Uterus (tissue), 2 donors: ENCODE data around the gene ALAS1.

Experiments
- POLR2A ChIP-seq, 2 donors: fragments of 450-650 bp; IDR thresholded peaks; one replicate each; pipeline ENCODE4 v1.6.1; 2016; ENCODE audit warnings: antibody characterized with exemption in 2 of 2, mild to moderate bottlenecking in 1 of 2, moderate library complexity in 1 of 2
- TF ChIP-seq, protein P1 (sequence below), 4 experiments: fragments of 200-600 bp in 2 of 4; fragments of 450-650 bp in 2 of 4; sonication (generic) in 2 of 4; IDR thresholded peaks; one replicate each; pipeline ENCODE4 v1.5.1; 2016 to 2019; ENCODE audit warnings: antibody characterized with exemption in 4 of 4, mild to moderate bottlenecking in 2 of 4, moderate library complexity in 1 of 4

DNA sequence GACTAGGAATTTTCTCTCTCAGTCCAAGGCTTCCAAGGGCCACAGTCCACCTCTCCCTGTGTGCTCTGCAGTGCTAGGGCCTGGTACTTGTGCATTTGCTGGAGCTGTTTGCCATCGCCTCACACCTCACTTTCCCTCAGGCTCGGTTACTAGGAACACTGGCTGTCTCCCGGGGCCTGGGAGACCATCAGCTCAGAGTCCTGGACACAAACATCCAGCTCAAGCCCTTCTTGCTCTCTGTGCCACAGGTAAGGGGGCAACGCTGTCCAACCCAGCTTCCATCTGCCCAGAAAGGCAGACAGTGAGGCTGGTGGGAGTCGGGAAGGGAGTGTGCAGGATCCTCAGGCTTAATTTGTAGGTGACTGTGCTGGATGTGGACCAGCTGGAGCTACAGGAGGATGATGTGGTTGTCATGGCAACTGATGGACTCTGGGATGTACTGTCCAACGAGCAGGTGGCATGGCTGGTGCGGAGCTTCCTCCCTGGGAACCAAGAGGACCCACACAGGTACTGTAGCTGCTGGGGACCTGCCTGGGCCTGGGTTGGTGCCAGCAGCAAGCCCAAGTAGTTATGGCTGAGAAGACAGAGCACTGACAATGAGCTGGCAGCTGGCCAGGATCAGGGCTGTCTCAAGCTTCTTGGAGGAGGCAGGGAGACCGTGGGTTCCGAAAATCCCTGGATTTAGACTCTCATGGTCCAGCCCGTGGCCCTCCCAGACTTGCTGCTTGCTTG lies 51.0 kb downstream of the ALAS1 start:
- TF ChIP-seq POLR2A (IDR thresholded peaks at IDR 0.05), result no peak
- TF ChIP-seq, protein P1, sequence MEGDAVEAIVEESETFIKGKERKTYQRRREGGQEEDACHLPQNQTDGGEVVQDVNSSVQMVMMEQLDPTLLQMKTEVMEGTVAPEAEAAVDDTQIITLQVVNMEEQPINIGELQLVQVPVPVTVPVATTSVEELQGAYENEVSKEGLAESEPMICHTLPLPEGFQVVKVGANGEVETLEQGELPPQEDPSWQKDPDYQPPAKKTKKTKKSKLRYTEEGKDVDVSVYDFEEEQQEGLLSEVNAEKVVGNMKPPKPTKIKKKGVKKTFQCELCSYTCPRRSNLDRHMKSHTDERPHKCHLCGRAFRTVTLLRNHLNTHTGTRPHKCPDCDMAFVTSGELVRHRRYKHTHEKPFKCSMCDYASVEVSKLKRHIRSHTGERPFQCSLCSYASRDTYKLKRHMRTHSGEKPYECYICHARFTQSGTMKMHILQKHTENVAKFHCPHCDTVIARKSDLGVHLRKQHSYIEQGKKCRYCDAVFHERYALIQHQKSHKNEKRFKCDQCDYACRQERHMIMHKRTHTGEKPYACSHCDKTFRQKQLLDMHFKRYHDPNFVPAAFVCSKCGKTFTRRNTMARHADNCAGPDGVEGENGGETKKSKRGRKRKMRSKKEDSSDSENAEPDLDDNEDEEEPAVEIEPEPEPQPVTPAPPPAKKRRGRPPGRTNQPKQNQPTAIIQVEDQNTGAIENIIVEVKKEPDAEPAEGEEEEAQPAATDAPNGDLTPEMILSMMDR (IDR thresholded peaks at IDR 0.05), result no peak
